ENCODE data around the gene CTAGE8.
"Not testable (repeated sequence)": the region's sequence is repeated elsewhere in the genome, so short reads cannot be mapped to it uniquely, and the experiment has no call there.

DNA sequence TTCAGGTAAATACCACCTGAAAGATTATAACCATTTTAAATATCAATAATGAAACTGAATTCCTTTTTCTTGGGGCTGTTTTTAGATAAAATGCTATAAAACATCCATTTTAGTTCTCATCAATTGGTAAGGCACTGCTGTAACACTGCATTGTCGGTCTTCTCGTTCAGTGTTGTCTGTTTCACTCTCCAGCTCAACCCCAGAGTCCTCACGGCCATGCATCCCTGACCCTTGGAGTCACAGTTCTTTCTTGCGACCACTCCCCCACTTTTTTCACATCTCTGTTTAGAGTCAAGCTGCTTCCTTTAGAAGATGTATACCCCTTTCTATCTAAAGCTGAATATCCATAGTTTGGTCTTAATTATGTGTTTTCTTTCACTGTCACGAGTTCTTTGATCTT, 22.1 kb downstream of the CTAGE8 start:
- not testable (repeated sequence) for TF ChIP-seq EZH2phosphoT487 (IDR thresholded peaks at IDR 0.05; ENCODE audit: low read depth)
- TF ChIP-seq, protein P1, sequence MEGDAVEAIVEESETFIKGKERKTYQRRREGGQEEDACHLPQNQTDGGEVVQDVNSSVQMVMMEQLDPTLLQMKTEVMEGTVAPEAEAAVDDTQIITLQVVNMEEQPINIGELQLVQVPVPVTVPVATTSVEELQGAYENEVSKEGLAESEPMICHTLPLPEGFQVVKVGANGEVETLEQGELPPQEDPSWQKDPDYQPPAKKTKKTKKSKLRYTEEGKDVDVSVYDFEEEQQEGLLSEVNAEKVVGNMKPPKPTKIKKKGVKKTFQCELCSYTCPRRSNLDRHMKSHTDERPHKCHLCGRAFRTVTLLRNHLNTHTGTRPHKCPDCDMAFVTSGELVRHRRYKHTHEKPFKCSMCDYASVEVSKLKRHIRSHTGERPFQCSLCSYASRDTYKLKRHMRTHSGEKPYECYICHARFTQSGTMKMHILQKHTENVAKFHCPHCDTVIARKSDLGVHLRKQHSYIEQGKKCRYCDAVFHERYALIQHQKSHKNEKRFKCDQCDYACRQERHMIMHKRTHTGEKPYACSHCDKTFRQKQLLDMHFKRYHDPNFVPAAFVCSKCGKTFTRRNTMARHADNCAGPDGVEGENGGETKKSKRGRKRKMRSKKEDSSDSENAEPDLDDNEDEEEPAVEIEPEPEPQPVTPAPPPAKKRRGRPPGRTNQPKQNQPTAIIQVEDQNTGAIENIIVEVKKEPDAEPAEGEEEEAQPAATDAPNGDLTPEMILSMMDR (IDR thresholded peaks at IDR 0.05; ENCODE audit: low read depth, low read length) = not testable (repeated sequence)
